HG02943 (cell line): ENCODE results near the gene ISG15.
"Not testable (repeated sequence)": the region's sequence is repeated elsewhere in the genome, so short reads cannot be mapped to it uniquely, and the experiment has no call there.

Experiments
- ATAC-seq: cut with Tn5 transposase; IDR thresholded peaks from one replicate; pipeline ENCODE4 v1.9.1; 2021; ENCODE audit warnings: mild to moderate bottlenecking, low read depth, moderate library complexity; ENCODE audit not compliant: unreplicated experiment

Gene ISG15

GRCh38 chr1:1055841-1056736 is 42.8 kb downstream of the ISG15 start:
- ATAC-seq = no peak

GRCh38 chr1:1057769-1058087 is 44.4 kb downstream of the ISG15 start:
- ATAC-seq = not testable (repeated sequence)

- no peak for ATAC-seq
Observed at GRCh38 chr1:1058088-1058905, 45.0 kb downstream of the ISG15 start.

GRCh38 chr1:1058921-1059493 is 45.7 kb downstream of the ISG15 start:
- ATAC-seq = peak; percentile 27

- peak; percentile 72 for ATAC-seq
Observed at GRCh38 chr1:1059494-1060280, 46.4 kb downstream of the ISG15 start.

- no peak for ATAC-seq
Observed at GRCh38 chr1:1060281-1061000, 47.1 kb downstream of the ISG15 start.

- no peak for ATAC-seq
Observed at GRCh38 chr1:1061682-1062345, 48.5 kb downstream of the ISG15 start.

- ATAC-seq = no peak
Observed at GRCh38 chr1:1062348-1063163, 49.3 kb downstream of the ISG15 start.

- ATAC-seq = no peak
Observed at GRCh38 chr1:1063261-1063944, 50.1 kb downstream of the ISG15 start.
